ENCODE results near the gene MCRIP2. TPM values are rescaled to one million over a fixed set of nuclear protein-coding genes. Genes with fewer than 3 reads are reported as not detected.

The MCRIP2 gene
- total and polyA plus RNA-seq, 9 of the 15 experiments (the other 6 are each of a cell fraction or from before 2014, with no cell fraction given): 0.80 to 120 (median 35.2) TPM

DNA sequence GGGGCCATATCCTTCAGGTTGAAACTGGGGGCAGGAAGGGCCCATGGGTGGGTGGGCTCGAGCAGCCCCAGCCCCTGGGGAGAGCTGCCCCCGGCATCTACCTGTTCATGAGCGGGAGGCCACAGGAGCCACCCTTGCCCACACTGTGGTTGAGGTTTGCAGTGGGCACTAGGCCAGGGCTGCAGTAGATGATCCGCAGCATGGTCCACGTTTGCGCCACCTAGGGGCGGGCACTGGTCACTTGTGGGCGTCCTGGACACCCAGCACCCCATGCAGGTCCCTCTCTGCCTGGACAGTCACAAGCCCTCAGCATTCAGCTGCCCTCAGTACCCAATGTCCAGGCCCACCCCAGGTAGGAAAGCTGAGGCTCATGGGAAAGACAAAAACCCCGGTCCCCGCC lies 44.3 kb downstream of the MCRIP2 start (continued):
- TF ChIP-seq, protein P1, sequence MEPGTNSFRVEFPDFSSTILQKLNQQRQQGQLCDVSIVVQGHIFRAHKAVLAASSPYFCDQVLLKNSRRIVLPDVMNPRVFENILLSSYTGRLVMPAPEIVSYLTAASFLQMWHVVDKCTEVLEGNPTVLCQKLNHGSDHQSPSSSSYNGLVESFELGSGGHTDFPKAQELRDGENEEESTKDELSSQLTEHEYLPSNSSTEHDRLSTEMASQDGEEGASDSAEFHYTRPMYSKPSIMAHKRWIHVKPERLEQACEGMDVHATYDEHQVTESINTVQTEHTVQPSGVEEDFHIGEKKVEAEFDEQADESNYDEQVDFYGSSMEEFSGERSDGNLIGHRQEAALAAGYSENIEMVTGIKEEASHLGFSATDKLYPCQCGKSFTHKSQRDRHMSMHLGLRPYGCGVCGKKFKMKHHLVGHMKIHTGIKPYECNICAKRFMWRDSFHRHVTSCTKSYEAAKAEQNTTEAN (CRISPR knock-in tag; IDR thresholded peaks at IDR 0.05): no peak
- TF ChIP-seq RBM15 (IDR thresholded peaks at IDR 0.05; ENCODE audit: insufficient read depth, low read length) (no peak), FOXK1 (CRISPR knock-in tag; IDR thresholded peaks at IDR 0.05; ENCODE audit: borderline replicate concordance) (no peak), NFIC (IDR thresholded peaks at IDR 0.05) (peak; percentile 65)

DNA sequence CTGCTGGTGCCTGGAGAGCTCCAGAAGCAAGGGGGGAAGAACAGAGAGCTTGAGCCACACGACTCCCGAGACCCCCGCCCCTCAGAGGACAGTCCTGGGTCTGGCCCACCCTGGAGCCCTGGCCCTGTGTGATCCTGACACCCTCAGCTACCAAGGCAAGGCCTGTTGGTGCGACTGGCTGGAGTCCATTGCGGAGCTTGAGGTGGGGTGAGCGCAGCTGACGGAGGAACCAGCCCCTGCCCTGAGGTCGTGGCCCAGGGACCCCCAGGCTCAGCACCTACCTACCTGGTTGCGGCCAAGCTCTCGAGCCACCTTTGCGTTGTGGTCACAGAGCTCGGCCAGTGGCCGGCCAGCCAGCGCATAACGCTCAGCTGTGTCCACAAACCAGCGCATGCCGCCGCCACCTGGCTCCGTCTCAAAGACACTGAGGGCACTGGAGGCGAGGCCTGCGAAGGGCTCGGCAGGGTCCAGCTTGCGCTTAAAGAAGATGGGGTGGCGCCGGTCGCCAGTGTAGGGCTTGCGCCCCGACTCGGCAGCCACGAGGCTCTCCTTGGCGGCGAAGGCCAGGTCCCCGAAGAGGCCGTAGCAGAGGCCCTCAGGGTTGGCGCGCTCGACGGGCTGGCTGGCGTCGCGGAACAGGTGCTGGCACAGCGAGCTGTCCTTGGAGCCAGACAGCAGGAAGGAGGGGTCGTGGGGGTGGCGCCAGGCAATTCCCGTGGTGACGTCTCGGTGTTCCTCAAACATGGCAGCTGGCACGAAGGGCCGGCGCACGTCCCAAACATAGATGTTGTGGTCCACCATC lies 45.0 kb downstream of the MCRIP2 start:
- FAIRE-seq (no peak), DNase-seq (ENCODE audit: extremely low read depth in 1 of 4, low spot score in 3 of 4) (no peak), ATAC-seq (no peak)
- Histone ChIP-seq H3K4me3 (no peak overlapping the region), H3K9me3 (replicated peaks; ENCODE audit: control insufficient read depth, insufficient read depth, low read depth, low read length) (no peaks in the 10 kb centered on the region), H3K27ac (ENCODE audit: extremely low read depth, low read depth, low read length) (no peak overlapping the region), H3K9ac (ENCODE audit: insufficient read depth in 1 of 2, low read depth in 2 of 2, low read length in 2 of 2) (no peak overlapping the region), H3K4me1 (replicated peaks in 1 of 2; ENCODE audit: control insufficient read depth in 2 of 2, insufficient read depth in 2 of 2, low read length in 2 of 2) (peaks cover 24 to 93% of the 10 kb centered on the region in 2 experiments), H3K36me3 (ENCODE audit: control insufficient read depth, insufficient read depth, low read length) (peaks cover 61% of the 10 kb centered on the region), H3K4me2 (ENCODE audit: insufficient read depth, low read length) (no peak overlapping the region), H2AFZ (ENCODE audit: low read depth, low read length) (no peak overlapping the region), H3K27me3 (ENCODE audit: control insufficient read depth in 2 of 2, insufficient read depth in 2 of 2, low read length in 2 of 2) (no peaks in the 10 kb centered on the region), H3K79me2 (ENCODE audit: control insufficient read depth, insufficient read depth, low read length) (peaks cover 41% of the 10 kb centered on the region), H4K20me1 (replicated peaks; ENCODE audit: control insufficient read depth, insufficient read depth, low read length) (peaks cover 11% of the 10 kb centered on the region), H3K9me1 (ENCODE audit: control insufficient read depth, insufficient read depth, low read length) (peaks cover 15% of the 10 kb centered on the region)
- 95% methylated on average over 44 of the region's 51 CpGs for WGBS (ENCODE audit: insufficient coverage, low coverage, missing lambda C conversion rate)
- ChIA-PET POLR2A (interaction anchor here (1.4 kb wide), 1 partner anchor 9 kb away, joined by 5 read pairs; no protein-coding TSS in a partner anchor), CTCF (ENCODE audit: low intra/inter-chr PET ratio) (no interaction called here)
- intact Hi-C loops (cut with micrococcal nuclease): no loop called here
- in situ Hi-C loops (cut with MboI): no loop called here
- BruUV-seq (replicated peaks): no TSS peak
- TF ChIP-seq RBM15 (IDR thresholded peaks at IDR 0.05; ENCODE audit: insufficient read depth, low read length) (no peak), CCNT2 (IDR thresholded peaks at IDR 0.05; ENCODE audit: borderline replicate concordance, extremely low read depth, insufficient read length, low read depth, low read length) (no peak), SMARCB1 (IDR thresholded peaks at IDR 0.05; ENCODE audit: insufficient read length, low read depth) (no peak), NEUROD1 (IDR thresholded peaks at IDR 0.05; ENCODE audit: borderline replicate concordance, low read depth, low read length, partially characterized antibody) (no peak), ZNF140 (CRISPR knock-in tag; IDR thresholded peaks at IDR 0.05) (no peak), HNRNPL (IDR thresholded peaks at IDR 0.05; ENCODE audit: low read depth, low read length) (peak; percentile 69; the same call in 1 of the 2 replicates), MAZ (CRISPR knock-in tag; conservative IDR thresholded peaks at IDR 0.05 in 1 of 2, IDR thresholded peaks at IDR 0.05 in 1 of 2) (no peak), ZNF436 (CRISPR knock-in tag; IDR thresholded peaks at IDR 0.05) (no peak)
- TF ChIP-seq, protein P2, sequence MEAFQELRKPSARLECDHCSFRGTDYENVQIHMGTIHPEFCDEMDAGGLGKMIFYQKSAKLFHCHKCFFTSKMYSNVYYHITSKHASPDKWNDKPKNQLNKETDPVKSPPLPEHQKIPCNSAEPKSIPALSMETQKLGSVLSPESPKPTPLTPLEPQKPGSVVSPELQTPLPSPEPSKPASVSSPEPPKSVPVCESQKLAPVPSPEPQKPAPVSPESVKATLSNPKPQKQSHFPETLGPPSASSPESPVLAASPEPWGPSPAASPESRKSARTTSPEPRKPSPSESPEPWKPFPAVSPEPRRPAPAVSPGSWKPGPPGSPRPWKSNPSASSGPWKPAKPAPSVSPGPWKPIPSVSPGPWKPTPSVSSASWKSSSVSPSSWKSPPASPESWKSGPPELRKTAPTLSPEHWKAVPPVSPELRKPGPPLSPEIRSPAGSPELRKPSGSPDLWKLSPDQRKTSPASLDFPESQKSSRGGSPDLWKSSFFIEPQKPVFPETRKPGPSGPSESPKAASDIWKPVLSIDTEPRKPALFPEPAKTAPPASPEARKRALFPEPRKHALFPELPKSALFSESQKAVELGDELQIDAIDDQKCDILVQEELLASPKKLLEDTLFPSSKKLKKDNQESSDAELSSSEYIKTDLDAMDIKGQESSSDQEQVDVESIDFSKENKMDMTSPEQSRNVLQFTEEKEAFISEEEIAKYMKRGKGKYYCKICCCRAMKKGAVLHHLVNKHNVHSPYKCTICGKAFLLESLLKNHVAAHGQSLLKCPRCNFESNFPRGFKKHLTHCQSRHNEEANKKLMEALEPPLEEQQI (IDR thresholded peaks at IDR 0.05): no peak
- TF ChIP-seq, protein P3, sequence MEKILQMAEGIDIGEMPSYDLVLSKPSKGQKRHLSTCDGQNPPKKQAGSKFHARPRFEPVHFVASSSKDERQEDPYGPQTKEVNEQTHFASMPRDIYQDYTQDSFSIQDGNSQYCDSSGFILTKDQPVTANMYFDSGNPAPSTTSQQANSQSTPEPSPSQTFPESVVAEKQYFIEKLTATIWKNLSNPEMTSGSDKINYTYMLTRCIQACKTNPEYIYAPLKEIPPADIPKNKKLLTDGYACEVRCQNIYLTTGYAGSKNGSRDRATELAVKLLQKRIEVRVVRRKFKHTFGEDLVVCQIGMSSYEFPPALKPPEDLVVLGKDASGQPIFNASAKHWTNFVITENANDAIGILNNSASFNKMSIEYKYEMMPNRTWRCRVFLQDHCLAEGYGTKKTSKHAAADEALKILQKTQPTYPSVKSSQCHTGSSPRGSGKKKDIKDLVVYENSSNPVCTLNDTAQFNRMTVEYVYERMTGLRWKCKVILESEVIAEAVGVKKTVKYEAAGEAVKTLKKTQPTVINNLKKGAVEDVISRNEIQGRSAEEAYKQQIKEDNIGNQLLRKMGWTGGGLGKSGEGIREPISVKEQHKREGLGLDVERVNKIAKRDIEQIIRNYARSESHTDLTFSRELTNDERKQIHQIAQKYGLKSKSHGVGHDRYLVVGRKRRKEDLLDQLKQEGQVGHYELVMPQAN (IDR thresholded peaks at IDR 0.05; ENCODE audit: borderline replicate concordance): no peak
